GM19351 (cell line): ENCODE results near the gene DIMT1.

Source experiments
- ATAC-seq: cut with Tn5 transposase; IDR thresholded peaks from one replicate; pipeline ENCODE4 v1.9.1; 2021; ENCODE audit warnings: mild to moderate bottlenecking, moderate library complexity; ENCODE audit not compliant: unreplicated experiment

The DIMT1 gene

GRCh38 chr5:62372600-62372999, 31.1 kb downstream of the DIMT1 start:
- no peak for ATAC-seq

- no peak for ATAC-seq
These were observed 32.3 kb downstream of the DIMT1 start for GRCh38 chr5:62371409-62371808.

GRCh38 chr5:62369039-62369438, 34.7 kb downstream of the DIMT1 start:
- no peak for ATAC-seq

- ATAC-seq: no peak
These were observed 41.0 kb downstream of the DIMT1 start for GRCh38 chr5:62362701-62363100.

- peak; percentile 96 for ATAC-seq
These were observed 49.5 kb downstream of the DIMT1 start for GRCh38 chr5:62354028-62354874.

GRCh38 chr5:62348723-62349481, 54.8 kb downstream of the DIMT1 start:
- no peak for ATAC-seq

GRCh38 chr5:62347928-62348327, 55.8 kb downstream of the DIMT1 start:
- ATAC-seq: no peak

- ATAC-seq: no peak
These were observed 57.0 kb downstream of the DIMT1 start for GRCh38 chr5:62346748-62347147.

GRCh38 chr5:62343428-62343827, 60.3 kb downstream of the DIMT1 start:
- no peak for ATAC-seq

GRCh38 chr5:62342476-62342837, 61.2 kb downstream of the DIMT1 start:
- ATAC-seq: peak; percentile 54

GRCh38 chr5:62341783-62342475, 61.8 kb downstream of the DIMT1 start:
- peak; percentile 61 for ATAC-seq

- no peak for ATAC-seq
These were observed 62.7 kb downstream of the DIMT1 start for GRCh38 chr5:62340979-62341378.

GRCh38 chr5:62340392-62340791, 63.3 kb downstream of the DIMT1 start:
- peak; percentile 38 for ATAC-seq
